ENCODE results near the gene CXXC5. TPM values are rescaled to one million over a fixed set of nuclear protein-coding genes. Genes with fewer than 3 reads are reported as not detected.

Gene CXXC5
- total RNA-seq, 1 donor from 2014 or later, result 1.7 TPM

DNA sequence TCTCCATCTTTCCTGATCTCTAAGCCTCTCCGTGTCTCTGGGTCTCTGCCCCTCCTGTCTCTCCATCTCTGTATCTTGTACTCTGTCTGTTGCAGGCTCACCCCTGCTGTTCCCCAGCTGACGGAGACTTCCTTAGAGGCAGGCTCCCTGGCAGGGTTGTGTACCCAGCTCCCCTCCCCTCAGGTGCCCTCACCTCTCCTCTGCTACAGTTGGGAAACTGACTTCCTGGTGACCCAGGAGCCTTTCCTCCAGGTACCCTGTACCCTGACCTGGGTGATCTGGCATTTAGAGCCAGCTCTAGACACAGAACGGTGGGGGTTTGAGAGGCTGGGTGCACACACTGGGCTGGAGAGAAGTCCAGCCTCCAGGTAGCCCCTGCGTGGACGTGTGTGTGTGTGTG is 37.7 kb downstream of the CXXC5 start:
- no peak overlapping the region for H3K4me3 Mint-ChIP-seq
- H3K36me3 Mint-ChIP-seq (ENCODE audit: low read depth), result no peaks in the 10 kb centered on the region
- intact Hi-C loops (cut with micrococcal nuclease), result no loop called here
- H3K27ac Mint-ChIP-seq, result no peak overlapping the region
- no peaks in the 10 kb centered on the region for H3K4me1 Mint-ChIP-seq (ENCODE audit: low read depth)
- no peak for DNase-seq (ENCODE audit: low spot score)
- peaks cover 8% of the 10 kb centered on the region for H3K27me3 Mint-ChIP-seq (ENCODE audit: insufficient read depth)
- H3K9me3 Mint-ChIP-seq, result no peaks in the 10 kb centered on the region

DNA sequence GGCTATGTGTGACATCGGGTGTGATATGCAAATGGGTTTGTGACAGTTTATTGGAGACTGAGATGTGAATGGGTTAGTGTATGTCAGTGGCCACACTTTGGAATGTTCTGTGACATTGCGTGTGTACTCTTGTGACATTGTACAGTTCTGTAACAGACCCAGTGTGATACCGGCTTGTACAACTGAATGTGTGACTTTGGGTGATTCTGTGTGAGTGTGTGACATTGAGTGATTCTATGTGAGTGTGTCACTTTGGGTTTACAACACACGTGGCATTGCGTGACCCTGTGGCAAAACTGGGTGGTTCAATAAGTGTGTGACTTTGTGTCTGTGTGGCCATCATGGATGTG is 38.2 kb downstream of the CXXC5 start:
- intact Hi-C loops (cut with micrococcal nuclease), result no loop called here
- DNase-seq (ENCODE audit: low spot score), result no peak
- Mint-ChIP-seq H3K27ac (no peak overlapping the region), H3K4me1 (ENCODE audit: low read depth) (no peaks in the 10 kb centered on the region), H3K27me3 (ENCODE audit: insufficient read depth) (peaks cover 8% of the 10 kb centered on the region), H3K9me3 (no peaks in the 10 kb centered on the region), H3K36me3 (ENCODE audit: low read depth) (no peaks in the 10 kb centered on the region), H3K4me3 (no peak overlapping the region)

DNA sequence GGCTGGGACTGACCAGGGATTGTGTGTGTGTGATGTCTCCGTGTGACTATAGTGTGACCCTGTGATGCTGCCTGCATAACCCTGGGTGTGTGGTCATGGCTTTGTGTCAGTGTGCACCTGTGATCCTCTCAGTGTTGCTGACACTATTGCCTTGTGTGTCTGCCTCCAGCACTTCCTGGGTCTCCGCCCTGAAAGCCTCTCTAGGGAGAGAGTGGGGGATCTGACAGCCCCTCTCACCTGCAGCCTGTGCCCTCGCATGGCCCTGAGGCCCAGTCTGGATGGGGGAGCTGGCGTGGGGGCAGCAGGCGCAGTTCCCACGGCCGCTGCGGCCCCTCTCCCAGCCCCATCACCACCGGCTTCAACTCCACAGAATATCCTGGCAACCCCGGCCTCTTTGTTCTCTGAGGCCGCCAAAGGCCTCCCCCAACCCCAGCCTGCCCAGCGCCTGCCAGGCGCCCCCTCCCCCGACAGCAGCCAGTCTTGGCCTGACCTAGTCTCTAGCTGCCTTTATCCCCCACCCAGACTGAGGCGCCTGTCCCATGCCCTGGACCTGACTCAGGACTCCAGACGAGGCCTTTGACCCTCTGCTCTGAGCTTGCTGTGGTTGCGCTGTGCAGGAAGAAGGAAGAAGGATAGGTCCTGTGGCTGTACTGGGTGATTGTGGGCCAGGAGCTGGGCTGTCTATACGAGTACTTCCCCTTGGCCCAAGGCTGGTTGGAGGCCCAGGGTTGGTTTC is 38.7 kb downstream of the CXXC5 start:
- DNase-seq (ENCODE audit: low spot score), result no peak
- H3K27me3 Mint-ChIP-seq (ENCODE audit: insufficient read depth), result peaks cover 5% of the 10 kb centered on the region
- intact Hi-C loops (cut with micrococcal nuclease), result no loop called here
- H3K4me3 Mint-ChIP-seq, result no peak overlapping the region
- no peaks in the 10 kb centered on the region for H3K36me3 Mint-ChIP-seq (ENCODE audit: low read depth)
- no peaks in the 10 kb centered on the region for H3K9me3 Mint-ChIP-seq
- no peak overlapping the region for H3K27ac Mint-ChIP-seq
- no peaks in the 10 kb centered on the region for H3K4me1 Mint-ChIP-seq (ENCODE audit: low read depth)

DNA sequence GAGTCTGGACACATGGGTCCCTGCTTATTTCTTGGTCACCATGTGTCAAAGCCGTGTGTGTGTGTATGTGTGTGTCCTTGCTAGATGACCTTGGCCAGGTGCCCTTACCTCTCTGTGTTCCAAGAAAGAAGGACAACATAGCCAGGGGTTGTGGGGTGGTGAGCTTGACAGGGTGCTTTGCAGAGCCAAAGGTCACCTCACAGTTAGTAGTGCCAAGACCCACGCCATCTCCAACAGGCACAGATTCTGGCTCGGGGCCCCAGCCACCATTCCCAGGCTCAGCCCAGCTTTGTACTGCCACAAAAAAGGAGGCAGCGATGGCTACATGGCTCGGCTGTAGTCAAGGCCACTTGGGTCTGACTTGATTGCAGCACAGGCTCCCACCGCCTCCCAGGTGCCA is 39.5 kb downstream of the CXXC5 start:
- Mint-ChIP-seq H3K9me3 (no peaks in the 10 kb centered on the region), H3K27me3 (ENCODE audit: insufficient read depth) (peaks cover 5% of the 10 kb centered on the region), H3K4me1 (ENCODE audit: low read depth) (no peaks in the 10 kb centered on the region), H3K36me3 (ENCODE audit: low read depth) (no peaks in the 10 kb centered on the region), H3K4me3 (no peak overlapping the region), H3K27ac (no peak overlapping the region)
- DNase-seq (ENCODE audit: low spot score), result no peak
- intact Hi-C loops (cut with micrococcal nuclease), result no loop called here

DNA sequence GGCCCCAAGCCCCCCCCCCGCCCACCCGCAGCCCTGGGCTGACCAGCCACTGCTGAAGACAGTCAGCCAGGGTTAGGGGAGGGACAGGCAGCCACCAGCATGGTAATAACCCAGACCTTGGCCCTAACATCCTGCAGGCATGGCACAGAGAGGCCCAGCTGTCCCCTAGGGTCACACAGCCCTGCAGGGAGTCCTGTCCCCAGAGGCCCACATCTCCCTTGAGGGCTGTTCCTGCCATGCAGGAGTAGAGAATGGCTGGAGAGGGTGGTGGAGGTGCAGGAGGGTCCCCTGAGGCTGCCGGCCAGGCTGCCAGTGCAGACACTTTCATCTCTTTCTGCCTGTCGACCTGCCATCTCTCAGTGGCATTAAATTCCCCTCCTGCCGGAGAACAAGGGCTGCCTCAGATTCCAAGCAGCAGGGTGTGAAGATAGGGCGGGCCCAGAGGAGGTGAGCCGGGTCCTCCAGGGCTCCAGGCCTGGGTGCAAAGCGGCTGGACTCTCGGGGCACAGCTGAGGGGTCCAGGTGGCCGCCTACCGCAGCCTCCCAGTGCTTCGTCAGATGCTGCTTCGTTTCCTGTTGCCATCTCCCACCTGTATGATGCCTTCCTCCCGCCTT is 40.0 kb downstream of the CXXC5 start:
- Mint-ChIP-seq H3K9me3 (no peaks in the 10 kb centered on the region), H3K4me3 (no peak overlapping the region), H3K27ac (no peak overlapping the region), H3K36me3 (ENCODE audit: low read depth) (no peaks in the 10 kb centered on the region), H3K4me1 (ENCODE audit: low read depth) (no peaks in the 10 kb centered on the region), H3K27me3 (ENCODE audit: insufficient read depth) (peaks cover 3% of the 10 kb centered on the region)
- intact Hi-C loops (cut with micrococcal nuclease), result no loop called here
- no peak for DNase-seq (ENCODE audit: low spot score)

DNA sequence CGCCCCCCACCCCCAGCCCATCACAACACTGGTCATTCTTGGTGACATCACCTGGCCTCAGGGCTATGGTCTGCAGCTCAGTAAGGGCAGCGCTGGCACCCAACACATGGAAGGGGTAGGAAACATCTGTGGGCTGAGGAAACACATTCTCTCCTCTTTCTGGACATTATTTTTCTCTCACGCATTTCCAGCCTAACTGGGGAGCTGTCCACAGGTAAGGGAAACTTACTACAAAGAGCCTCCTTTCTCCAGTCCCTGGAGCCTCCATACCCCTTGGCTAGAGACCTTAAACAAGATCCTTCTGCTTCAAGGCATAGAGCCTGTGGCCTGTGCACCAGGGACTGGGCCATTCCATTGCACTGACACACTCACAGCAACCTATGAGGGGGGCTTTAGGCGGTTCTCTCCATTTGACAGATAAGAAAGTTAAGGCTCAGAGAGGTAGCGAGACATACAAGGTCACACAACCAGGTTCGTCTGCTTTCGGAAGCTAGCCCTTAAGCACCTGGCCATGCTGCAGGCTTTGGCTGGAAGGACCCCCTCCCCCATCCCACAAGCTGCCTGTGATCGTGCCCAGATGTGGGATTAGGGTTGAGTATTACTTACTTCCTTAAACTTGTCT is 40.7 kb downstream of the CXXC5 start:
- no peaks in the 10 kb centered on the region for H3K9me3 Mint-ChIP-seq
- no peaks in the 10 kb centered on the region for H3K36me3 Mint-ChIP-seq (ENCODE audit: low read depth)
- peaks cover 3% of the 10 kb centered on the region for H3K27me3 Mint-ChIP-seq (ENCODE audit: insufficient read depth)
- no peak overlapping the region for H3K4me3 Mint-ChIP-seq
- no peaks in the 10 kb centered on the region for H3K4me1 Mint-ChIP-seq (ENCODE audit: low read depth)
- DNase-seq (ENCODE audit: low spot score), result no peak
- H3K27ac Mint-ChIP-seq, result no peak overlapping the region
- intact Hi-C loops (cut with micrococcal nuclease), result no loop called here

DNA sequence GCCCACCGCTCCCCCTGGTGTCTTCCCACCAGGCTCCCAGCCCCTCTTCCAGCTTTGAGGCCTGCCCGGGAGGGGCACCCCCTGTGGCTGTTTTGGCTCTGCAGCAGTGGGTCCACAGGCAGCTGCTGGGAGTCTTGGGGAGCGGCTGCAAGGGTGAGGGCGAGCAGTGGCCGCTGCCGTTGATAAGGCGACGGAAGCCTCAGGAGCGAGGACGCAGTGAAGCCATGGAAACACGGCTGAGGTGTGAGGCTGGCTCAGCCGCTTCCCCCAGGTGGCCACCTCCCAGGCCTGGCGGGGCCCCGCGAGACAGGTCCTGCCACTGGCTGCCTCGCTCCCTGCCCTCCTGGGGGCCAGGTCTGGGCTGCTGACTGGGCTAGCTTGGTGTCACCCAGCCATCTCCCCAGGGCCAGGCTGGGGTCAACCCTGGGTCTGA is 41.5 kb downstream of the CXXC5 start:
- H3K4me1 Mint-ChIP-seq (ENCODE audit: low read depth), result no peaks in the 10 kb centered on the region
- intact Hi-C loops (cut with micrococcal nuclease), result loop anchor here (1.0 to 5.0 kb wide), 3 partner anchors 56 to 267 kb away; no protein-coding TSS in a partner anchor
- no peaks in the 10 kb centered on the region for H3K9me3 Mint-ChIP-seq

DNA sequence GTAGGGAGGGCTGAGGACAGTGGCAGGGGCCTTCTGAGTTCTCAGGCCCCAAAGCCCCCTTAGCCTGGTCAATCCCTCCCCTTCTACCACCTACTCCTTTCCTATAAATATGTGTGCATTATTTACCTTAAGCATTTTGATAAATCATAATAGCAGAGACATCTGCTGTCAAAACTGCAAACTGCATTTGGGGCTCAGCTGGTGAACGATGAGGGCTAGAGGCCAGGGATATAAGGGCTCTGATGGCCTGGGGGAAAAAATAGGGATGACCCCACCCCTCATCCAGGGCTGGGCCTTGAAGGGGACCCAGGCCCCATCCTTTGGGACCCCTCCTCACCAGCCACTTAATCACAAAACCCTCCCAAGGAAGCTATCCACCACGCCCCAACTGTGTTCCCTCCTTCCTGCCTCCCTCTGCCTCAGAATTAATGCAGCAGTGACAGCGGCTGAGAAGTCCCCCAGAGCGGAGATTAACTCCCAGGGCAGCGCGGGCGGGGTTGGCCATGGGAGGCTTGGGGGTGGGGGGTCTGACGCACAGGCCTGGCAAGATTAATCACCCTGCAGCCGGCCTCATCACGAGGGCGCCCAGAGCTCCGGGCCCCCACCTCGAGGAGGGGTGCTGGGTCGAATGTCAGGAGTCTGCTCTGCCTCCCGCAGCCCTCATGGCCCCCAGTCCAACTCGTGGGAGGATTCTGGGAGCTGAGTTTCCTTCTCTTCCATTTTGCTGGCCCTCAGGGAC is 42.1 kb downstream of the CXXC5 start:
- Mint-ChIP-seq H3K36me3 (ENCODE audit: low read depth) (no peaks in the 10 kb centered on the region), H3K4me1 (ENCODE audit: low read depth) (no peaks in the 10 kb centered on the region), H3K9me3 (no peaks in the 10 kb centered on the region), H3K27me3 (ENCODE audit: insufficient read depth) (peaks cover 2% of the 10 kb centered on the region), H3K4me3 (no peak overlapping the region), H3K27ac (no peak overlapping the region)
- intact Hi-C loops (cut with micrococcal nuclease), result loop anchor here (1.0 to 5.0 kb wide), 3 partner anchors 57 to 268 kb away; no protein-coding TSS in a partner anchor
- no peak for DNase-seq (ENCODE audit: low spot score)

More for the DNA sequence above, 41.5 kb downstream of the CXXC5 start:
- Mint-ChIP-seq H3K27me3 (ENCODE audit: insufficient read depth) (peaks cover 2% of the 10 kb centered on the region), H3K36me3 (ENCODE audit: low read depth) (no peaks in the 10 kb centered on the region), H3K27ac (no peak overlapping the region), H3K4me3 (no peak overlapping the region)
- DNase-seq (ENCODE audit: low spot score), result no peak

DNA sequence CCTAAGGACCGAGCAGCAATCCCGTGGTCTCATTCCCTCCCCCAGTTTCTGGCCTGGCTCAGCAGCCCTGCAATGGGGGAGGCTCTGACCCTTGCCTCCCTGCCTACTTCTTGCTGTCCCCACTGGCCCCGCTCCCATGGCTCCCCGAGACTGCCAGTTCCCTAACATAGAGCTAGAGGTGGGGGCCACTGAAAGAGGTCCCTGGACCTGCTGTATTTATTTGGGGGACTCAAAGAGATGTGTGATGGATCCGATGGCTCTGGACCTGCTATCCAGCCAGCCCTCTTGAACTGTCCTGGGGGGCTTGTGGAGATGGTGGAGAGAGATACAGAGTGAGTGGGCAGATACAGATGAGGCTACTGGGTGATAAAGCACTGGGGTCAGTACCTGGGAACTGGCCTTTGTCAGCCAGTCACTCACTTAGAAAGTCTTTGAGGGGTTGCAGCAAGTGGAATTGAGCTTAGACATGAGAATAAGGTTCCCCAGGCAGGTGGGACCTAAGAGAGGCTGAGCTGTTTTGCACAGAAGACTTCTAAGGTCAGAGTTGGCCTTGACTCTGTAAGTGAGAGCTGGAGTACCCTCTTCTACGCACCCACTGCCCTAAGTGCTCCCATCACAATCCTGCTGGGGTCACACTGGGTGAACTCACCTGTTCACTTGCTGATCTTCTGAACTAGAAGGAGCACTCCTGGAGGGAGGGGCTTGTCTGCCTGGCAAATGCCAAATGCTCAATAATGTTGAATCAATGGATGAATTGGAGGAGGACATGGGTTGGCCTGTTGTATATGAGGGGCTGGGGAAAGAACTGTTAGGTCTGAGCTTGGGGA is 42.9 kb downstream of the CXXC5 start:
- Mint-ChIP-seq H3K4me3 (no peak overlapping the region), H3K9me3 (no peaks in the 10 kb centered on the region), H3K4me1 (ENCODE audit: low read depth) (no peaks in the 10 kb centered on the region), H3K27ac (no peak overlapping the region), H3K27me3 (ENCODE audit: insufficient read depth) (peaks cover 5% of the 10 kb centered on the region), H3K36me3 (ENCODE audit: low read depth) (no peaks in the 10 kb centered on the region)
- no peak for DNase-seq (ENCODE audit: low spot score)
- intact Hi-C loops (cut with micrococcal nuclease), result loop anchor here (1.0 to 5.0 kb wide), 3 partner anchors 58 to 269 kb away; no protein-coding TSS in a partner anchor

DNA sequence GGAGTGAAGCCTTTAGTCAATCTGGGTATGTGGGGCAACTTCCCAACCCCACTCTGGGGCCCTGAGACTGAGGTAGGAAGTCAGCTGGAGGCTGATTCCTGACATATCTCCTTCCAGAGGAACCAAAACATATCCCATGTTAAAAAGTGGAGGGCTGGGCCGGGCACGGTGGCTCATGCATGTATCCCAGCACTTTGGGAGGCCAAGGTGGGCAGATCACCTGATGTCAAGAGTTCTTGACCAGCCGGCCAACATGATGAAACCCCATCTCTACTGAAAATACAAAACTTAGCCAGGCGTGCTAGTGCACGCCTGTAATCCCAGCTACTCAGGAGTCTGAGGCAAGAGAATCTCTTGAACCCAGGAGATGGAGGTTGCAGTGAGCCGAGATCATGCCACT is 44.0 kb downstream of the CXXC5 start:
- Mint-ChIP-seq H3K4me3 (no peak overlapping the region), H3K27ac (no peak overlapping the region), H3K9me3 (no peaks in the 10 kb centered on the region), H3K36me3 (ENCODE audit: low read depth) (no peaks in the 10 kb centered on the region), H3K4me1 (ENCODE audit: low read depth) (no peaks in the 10 kb centered on the region), H3K27me3 (ENCODE audit: insufficient read depth) (peaks cover 12% of the 10 kb centered on the region)
- DNase-seq (ENCODE audit: low spot score), result no peak
- intact Hi-C loops (cut with micrococcal nuclease), result loop anchor here (5.0 kb wide), 1 partner anchor 270 kb away; no protein-coding TSS in a partner anchor

DNA sequence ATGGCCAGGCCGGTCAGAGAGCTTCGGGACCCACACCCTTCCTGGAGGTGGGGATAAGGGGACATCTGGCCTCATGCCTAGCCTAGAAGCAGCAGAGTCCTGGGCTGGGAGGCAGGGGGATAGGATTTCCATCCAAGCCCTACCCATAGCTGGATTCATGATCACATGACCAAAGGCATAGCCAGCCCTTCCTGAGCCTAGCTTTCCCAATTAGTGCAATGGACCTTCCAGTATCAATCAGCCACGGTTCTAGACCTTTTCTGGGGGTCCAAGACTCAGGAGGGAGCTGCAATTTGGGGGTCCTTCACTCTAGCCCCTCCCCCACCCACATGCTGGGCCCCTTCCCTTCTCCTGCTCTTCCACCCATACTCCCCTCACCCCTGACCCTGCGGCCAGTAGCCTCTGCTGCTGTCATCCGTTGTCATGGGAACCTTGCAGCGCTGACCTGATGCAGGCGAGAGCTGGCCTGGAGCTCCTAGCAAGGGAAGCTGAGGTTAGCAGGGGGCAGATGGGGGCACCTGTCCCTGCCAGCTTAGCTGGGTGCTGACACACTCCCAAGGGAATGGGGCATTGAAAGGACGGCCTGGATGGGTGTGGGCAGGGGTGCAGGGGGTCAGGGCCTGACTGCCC is 44.6 kb downstream of the CXXC5 start:
- H3K9me3 Mint-ChIP-seq, result no peaks in the 10 kb centered on the region
- H3K27ac Mint-ChIP-seq, result no peak overlapping the region
- DNase-seq (ENCODE audit: low spot score), result no peak
- H3K4me3 Mint-ChIP-seq, result no peak overlapping the region
- H3K36me3 Mint-ChIP-seq (ENCODE audit: low read depth), result no peaks in the 10 kb centered on the region
- intact Hi-C loops (cut with micrococcal nuclease), result loop anchor here (5.0 kb wide), 1 partner anchor 270 kb away; no protein-coding TSS in a partner anchor
- no peaks in the 10 kb centered on the region for H3K4me1 Mint-ChIP-seq (ENCODE audit: low read depth)
- peaks cover 12% of the 10 kb centered on the region for H3K27me3 Mint-ChIP-seq (ENCODE audit: insufficient read depth)
